H1 (cell line): ENCODE data around the gene ASAP3. TPM values are rescaled to one million over a fixed set of nuclear protein-coding genes. Genes with fewer than 3 reads are reported as not detected.

Source experiments
- CTCF ChIA-PET: fragments of 300-600 bp; sonication (Branson Sonifier 250); formaldehyde crosslinking; loops from one replicate; lab custom pipeline; 2021; ENCODE audit not compliant: partially characterized antibody; lab: Charles Lee
- POLR2A ChIA-PET: fragments of 300-600 bp; sonication (Branson Sonifier 250); formaldehyde crosslinking; loops from one replicate; lab custom pipeline; 2021; ENCODE audit warnings: inconsistent platforms; ENCODE audit not compliant: partially characterized antibody; lab: Charles Lee
- DNase-seq, 2 experiments: peaks; one replicate each; pipeline versions ENCODE4 v3.0.0 to v3.0.0-alpha.2; 2010 to 2022; ENCODE audit warnings: low spot score in 2 of 2, low read depth in 1 of 2, mixed read lengths in 1 of 2
- FAIRE-seq: peaks from 2 replicates; lab custom pipeline; 2011; peaks lifted over from hg19 to GRCh38; lab: Jason Lieb, UNC
- H2AFZ ChIP-seq: 2 replicates; pipeline ENCODE4 v1.8.1; 2012; ENCODE audit warnings: low read length, inconsistent platforms
- H2AK5ac ChIP-seq: 2 replicates; pipeline ENCODE4 v1.6.1; 2013; ENCODE audit warnings: low read depth, low read length
- H2BK120ac ChIP-seq: replicated peaks from 2 replicates; pipeline ENCODE3; 2013; ENCODE audit warnings: low read depth, low read length, inconsistent platforms
- H2BK12ac ChIP-seq: 2 replicates; pipeline ENCODE4 v1.6.1; 2013; ENCODE audit warnings: low read depth, low read length
- H2BK15ac ChIP-seq: 2 replicates; pipeline ENCODE4 v1.6.1; 2013; ENCODE audit warnings: low read length
- H2BK20ac ChIP-seq: 2 replicates; pipeline ENCODE4 v1.6.1; 2013; ENCODE audit warnings: low read length
- H2BK5ac ChIP-seq: 2 replicates; pipeline ENCODE4 v1.6.1; 2013; ENCODE audit warnings: low read depth, low read length
- H3K14ac ChIP-seq: 2 replicates; pipeline ENCODE4 v1.6.1; 2013; ENCODE audit warnings: inconsistent platforms; ENCODE audit not compliant: insufficient read length
- H3K18ac ChIP-seq: 2 replicates; pipeline ENCODE4 v1.6.1; 2013; ENCODE audit warnings: low read length; ENCODE audit errors: extremely low read depth
- H3K23ac ChIP-seq: 2 replicates; pipeline ENCODE4 v1.6.1; 2013; ENCODE audit warnings: inconsistent platforms; ENCODE audit not compliant: insufficient read length
- H3K23me2 ChIP-seq: 2 replicates; pipeline ENCODE4 v1.6.1; 2013; ENCODE audit warnings: low read depth, low read length
- H3K27ac ChIP-seq: 2 replicates; pipeline ENCODE4 v1.6.1; 2011; ENCODE audit warnings: low read depth, low read length, inconsistent platforms
- H3K27me3 ChIP-seq, 4 experiments: replicated peaks in 1 of 4; 1 replicate in 1 of 4; 2 replicates in 3 of 4; pipeline versions ENCODE4 v1.6.1 to v1.8.1; 2011 to 2013; ENCODE audit warnings: low read length in 3 of 4, mild to moderate bottlenecking in 3 of 4, inconsistent platforms in 2 of 4, mixed read lengths in 2 of 4, moderate library complexity in 1 of 4; ENCODE audit not compliant: control insufficient read depth in 3 of 4, insufficient read depth in 3 of 4; ENCODE audit errors: extremely low read depth in 1 of 4
- H3K36me3 ChIP-seq, 4 experiments: 2 replicates each; pipeline versions ENCODE4 v1.6.1 to v1.8.1; 2011 to 2013; ENCODE audit warnings: mild to moderate bottlenecking in 4 of 4, low read length in 3 of 4, moderate library complexity in 2 of 4, control low read depth in 1 of 4, inconsistent platforms in 1 of 4; ENCODE audit not compliant: insufficient read depth in 4 of 4, control insufficient read depth in 2 of 4
- H3K4ac ChIP-seq: replicated peaks from 2 replicates; pipeline ENCODE3; 2013; ENCODE audit warnings: low read length, low read depth, mixed read lengths, inconsistent platforms; ENCODE audit not compliant: insufficient read length
- H3K4me1 ChIP-seq, 4 experiments: replicated peaks in 1 of 4; 1 replicate in 1 of 4; 2 replicates in 3 of 4; pipeline versions ENCODE4 v1.6.1 to v1.8.1; 2011 to 2013; ENCODE audit warnings: low read length in 3 of 4, inconsistent platforms in 2 of 4, mixed read lengths in 1 of 4; ENCODE audit not compliant: insufficient read depth in 4 of 4, control insufficient read depth in 3 of 4
- H3K4me2 ChIP-seq, 2 experiments: 2 replicates each; pipeline versions ENCODE4 v1.6.1 to v1.8.1; 2011 to 2013; ENCODE audit warnings: low read depth in 2 of 2, low read length in 2 of 2, control low read depth in 1 of 2, inconsistent platforms in 1 of 2, mild to moderate bottlenecking in 1 of 2; ENCODE audit not compliant: insufficient read depth in 1 of 2
- H3K4me3 ChIP-seq, 4 experiments: fragments of 200-600, 300-600 bp in 1 of 4; sonication (generic), shearing (Covaris generic), sonication (Bioruptor Twin) in 1 of 4; 2 replicates each; pipeline versions ENCODE4 v1.5.1 to v1.8.1; 2011 to 2016; ENCODE audit warnings: low read length in 4 of 4, low read depth in 3 of 4, control low read depth in 2 of 4, inconsistent platforms in 2 of 4, mild to moderate bottlenecking in 2 of 4, mixed read lengths in 1 of 4, moderate library complexity in 1 of 4; ENCODE audit not compliant: insufficient read depth in 2 of 4; ENCODE audit errors: extremely low read depth in 1 of 4
- H3K56ac ChIP-seq: replicated peaks from 2 replicates; pipeline ENCODE3; 2013; ENCODE audit warnings: low read depth, mild to moderate bottlenecking, mixed read lengths, low read length, inconsistent platforms; ENCODE audit not compliant: insufficient read length
- H3K79me1 ChIP-seq: 2 replicates; pipeline ENCODE4 v1.6.1; 2013; ENCODE audit warnings: low read depth, low read length, control low read depth
- H3K79me2 ChIP-seq, 2 experiments: 2 replicates each; pipeline versions ENCODE4 v1.6.1 to v1.8.1; 2012 to 2013; ENCODE audit warnings: low read length in 2 of 2, mild to moderate bottlenecking in 2 of 2, inconsistent platforms in 1 of 2; ENCODE audit not compliant: insufficient read depth in 2 of 2, control insufficient read depth in 1 of 2
- H3K9ac ChIP-seq, 4 experiments: replicated peaks in 1 of 4; 1 replicate in 1 of 4; 2 replicates in 3 of 4; pipeline versions ENCODE4 v1.6.1 to v1.8.1; 2011 to 2013; ENCODE audit warnings: low read depth in 3 of 4, low read length in 3 of 4, control low read depth in 2 of 4, mild to moderate bottlenecking in 2 of 4, moderate library complexity in 2 of 4, inconsistent platforms in 1 of 4; ENCODE audit errors: extremely low read depth in 1 of 4
- H3K9me3 ChIP-seq, 2 experiments: 2 replicates each; pipeline versions ENCODE4 v1.6.1 to v1.8.1; 2012 to 2013; ENCODE audit warnings: mild to moderate bottlenecking in 2 of 2, moderate library complexity in 2 of 2, control low read depth in 1 of 2, inconsistent platforms in 1 of 2, low read depth in 1 of 2, low read length in 1 of 2, mixed read lengths in 1 of 2; ENCODE audit not compliant: insufficient read depth in 2 of 2
- H4K20me1 ChIP-seq, 2 experiments: replicated peaks in 1 of 2; 2 replicates each; pipeline versions ENCODE3 to v1.8.1; 2011 to 2013; ENCODE audit warnings: inconsistent platforms in 2 of 2, low read length in 2 of 2, mild to moderate bottlenecking in 1 of 2; ENCODE audit not compliant: insufficient read depth in 2 of 2, control insufficient read depth in 1 of 2
- H4K5ac ChIP-seq: 2 replicates; pipeline ENCODE4 v1.6.1; 2013; ENCODE audit warnings: low read length, low read depth, mixed read lengths, inconsistent platforms; ENCODE audit not compliant: insufficient read length
- H4K8ac ChIP-seq: 2 replicates; pipeline ENCODE4 v1.8.0; 2013; ENCODE audit warnings: mild to moderate bottlenecking, moderate library complexity, low read length, inconsistent platforms; ENCODE audit not compliant: insufficient read depth; ENCODE audit errors: extremely low read depth
- H4K91ac ChIP-seq: replicated peaks from 2 replicates; pipeline ENCODE3; 2013; ENCODE audit warnings: low read length, mixed read lengths, inconsistent platforms; ENCODE audit not compliant: insufficient read length
- ATF3 ChIP-seq: IDR thresholded peaks from 2 replicates; pipeline ENCODE4 v1.6.1; 2011; ENCODE audit warnings: low read depth, mild to moderate bottlenecking, low read length; ENCODE audit not compliant: insufficient read depth
- BCL11A ChIP-seq, 2 experiments: IDR thresholded peaks; one replicate each; pipeline ENCODE4 v1.6.1; 2011; ENCODE audit warnings: low read depth in 2 of 2, low read length in 2 of 2, mild to moderate bottlenecking in 2 of 2
- CHD1 ChIP-seq: IDR thresholded peaks from 2 replicates; pipeline ENCODE4 v1.6.1; 2012; ENCODE audit warnings: low read depth, low read length, improper control_type of control experiment
- E2F6 ChIP-seq: IDR thresholded peaks from 2 replicates; pipeline ENCODE4 v1.6.1; 2012; ENCODE audit warnings: inconsistent platforms
- JUND ChIP-seq: IDR thresholded peaks from 2 replicates; pipeline ENCODE4 v1.6.1; 2011; ENCODE audit warnings: mild to moderate bottlenecking, improper control_type of control experiment, low read length
- KDM5A ChIP-seq: fragments of 200-600 bp; IDR thresholded peaks from 2 replicates; pipeline ENCODE4 v1.7.1; 2012; ENCODE audit warnings: mild to moderate bottlenecking, low read length, inconsistent platforms, mixed read lengths
- NRF1 ChIP-seq: IDR thresholded peaks from 2 replicates; pipeline ENCODE4 v1.6.1; 2011; ENCODE audit warnings: mild to moderate bottlenecking, low read depth, low read length, improper control_type of control experiment
- POU5F1 ChIP-seq: IDR thresholded peaks from 2 replicates; pipeline ENCODE4 v1.6.1; 2011; ENCODE audit warnings: low read depth, mild to moderate bottlenecking, low read length, moderate library complexity
- RFX5 ChIP-seq: IDR thresholded peaks from 2 replicates; pipeline ENCODE4 v1.6.1; 2011; ENCODE audit warnings: low read depth, low read length, improper control_type of control experiment, borderline replicate concordance
- SP4 ChIP-seq: IDR thresholded peaks from 2 replicates; pipeline ENCODE4 v1.6.1; 2012; ENCODE audit warnings: low read length, inconsistent platforms
- TAF7 ChIP-seq: optimal IDR thresholded peaks from 2 replicates; pipeline ENCODE3; 2011; ENCODE audit warnings: low read depth, mild to moderate bottlenecking, inconsistent platforms, low read length, moderate library complexity, borderline replicate concordance
- TBP ChIP-seq: IDR thresholded peaks from 2 replicates; pipeline ENCODE4 v1.6.1; 2011; ENCODE audit warnings: low read depth, low read length, improper control_type of control experiment
- ZNF274 ChIP-seq: IDR thresholded peaks from 2 replicates; pipeline ENCODE4 v1.7.0; 2012; ENCODE audit warnings: low read length, borderline replicate concordance; ENCODE audit errors: extremely low read depth
- WGBS, 2 experiments: shearing (Covaris generic) in 1 of 2; methylation state at CpG; one replicate each; pipeline versions ENCODE4 v1.1.6 to v1.1.7; 2013 to 2015; ENCODE audit warnings: low lambda C conversion rate in 2 of 2, mixed read lengths in 2 of 2, inconsistent platforms in 1 of 2, low coverage in 1 of 2, missing lambda C conversion rate in 1 of 2; ENCODE audit not compliant: insufficient replicate concordance in 2 of 2, insufficient coverage in 1 of 2, insufficient read length in 1 of 2; ENCODE audit errors: extremely low coverage in 1 of 2, missing lambda C conversion rate in 1 of 2; 5-methylcytosine and 5-hydroxymethylcytosine counted together
- polyA plus RNA-seq, 7 experiments: library from polyadenylated mRNA; depleted of rRNA in 3 of 7; stranded (reverse) in 5 of 7; unstranded in 2 of 7; fragments of >200 nt in 5 of 7; fragments of 200-250 nt in 2 of 7; gene quantifications; 1 replicate in 5 of 7; 2 replicates in 1 of 7; 4 replicates in 1 of 7; pipeline versions ENCODE4 v1.2.1 to v1.2.3, GENCODE V29; 2011 to 2013; ENCODE audit warnings: missing spikeins in 2 of 7, mixed read lengths in 2 of 7
- total RNA-seq: library from RNA; stranded (reverse); fragmentation: NEBNext Ultra II Directional; extraction: Animal tissue kit (Norgen Biotek cat#: 25700); gene quantifications from 2 replicates; pipeline ENCODE4 v1.2.1, GENCODE V29; 2021

The ASAP3 gene
- total and polyA plus RNA-seq, 2 of the 8 experiments (the other 6 are each of a cell fraction or from before 2014, with no cell fraction given) = 53.1 to 58.0 TPM

GRCh38 chr1:23381233-23381885 lies 102.6 kb downstream of the ASAP3 start:
- ChIA-PET POLR2A (interaction anchor here (1.1 to 1.2 kb wide), 2 partner anchors 31 to 38 kb away, joined by 3 read pairs; no protein-coding TSS in a partner anchor), CTCF (interaction anchor here (0.9 to 3.0 kb wide), 2 partner anchors 12 to 23 kb away, joined by 4 to 13 read pairs; no protein-coding TSS in a partner anchor)
- Histone ChIP-seq H3K4me3 (no peak overlapping the region), H3K27me3 (peaks cover 12 to 80% (median 56%) of the 10 kb centered on the region in 4 experiments), H2BK20ac (no peak overlapping the region), H3K4me1 (no peaks in the 10 kb centered on the region), H2BK12ac (no peak overlapping the region), H3K79me2 (no peaks in the 10 kb centered on the region), H3K4ac (no peak overlapping the region), H3K23ac (no peak overlapping the region), H4K8ac (no peak overlapping the region), H3K9ac (no peak overlapping the region), H3K9me3 (no peaks in the 10 kb centered on the region), H2AFZ (no peak overlapping the region), H3K18ac (no peak overlapping the region), H2BK120ac (no peak overlapping the region), H4K5ac (no peak overlapping the region), H2AK5ac (no peak overlapping the region), H3K56ac (no peak overlapping the region), H3K23me2 (no peaks in the 10 kb centered on the region), H2BK15ac (no peak overlapping the region), H3K4me2 (no peak overlapping the region), H3K79me1 (no peaks in the 10 kb centered on the region), H2BK5ac (no peak overlapping the region), H4K91ac (no peak overlapping the region), H3K36me3 (no peaks in the 10 kb centered on the region), H3K14ac (no peak overlapping the region), H4K20me1 (peaks cover 2 to 6% of the 10 kb centered on the region in 2 experiments), H3K27ac (no peak overlapping the region)
- FAIRE-seq (no peak), DNase-seq (no peak)
- WGBS, 2 experiments = 84% methylated on average over 5 of the region's 5 CpGs; no CpG with 5 or more reads in 1 of the 2 experiments
- TF ChIP-seq TAF7 (no peak), KDM5A (no peak), E2F6 (no peak), BCL11A (IDR thresholded peaks at IDR 0.05; ENCODE audit: low read depth in 2 of 2, low read length in 2 of 2) (no peak), ZNF274 (no peak), NRF1 (no peak), RFX5 (no peak), POU5F1 (no peak), SP4 (no peak), TBP (no peak), CHD1 (no peak), ATF3 (no peak), JUND (no peak)
